Thoracic aorta (tissue), 2 donors: ENCODE data around the gene SIRT2. TPM values are rescaled to one million over a fixed set of nuclear protein-coding genes. Genes with fewer than 3 reads are reported as not detected.
"Not testable (repeated sequence)": the region's sequence is repeated elsewhere in the genome, so short reads cannot be mapped to it uniquely, and the experiment has no call there.

ENCODE experiments used
- ATAC-seq: fragments of 150-250 bp; one replicate; pipeline ENCODE4 v1.8.0; 2017; ENCODE audit warnings: low read depth; ENCODE audit not compliant: insufficient number of reproducible peaks, low FRiP score
- DNase-seq: peaks from one replicate; pipeline ENCODE4 v3.0.0-alpha.2; 2020; ENCODE audit warnings: low spot score
- H3K27ac ChIP-seq, 2 donors: fragments of 200-600 bp; sonication (generic); 1 replicate in 1 of 2; 2 replicates in 1 of 2; pipeline ENCODE4 v1.5.1; 2016; ENCODE audit warnings: mild to moderate bottlenecking in 2 of 2, moderate library complexity in 2 of 2
- H3K27me3 ChIP-seq: fragments of 200-600 bp; sonication (generic); replicated peaks from 2 replicates; pipeline ENCODE4 v1.6.0; 2016; ENCODE audit warnings: mild to moderate bottlenecking; ENCODE audit not compliant: insufficient read depth
- H3K36me3 ChIP-seq: fragments of 200-600 bp; sonication (generic); one replicate; pipeline ENCODE4 v1.5.1; 2016
- H3K4me1 ChIP-seq, 2 donors: fragments of 200-600 bp; sonication (generic); 1 replicate in 1 of 2; 2 replicates in 1 of 2; pipeline versions ENCODE4 v1.5.1 to v1.6.0; 2016; ENCODE audit warnings: low read depth in 2 of 2, mild to moderate bottlenecking in 1 of 2; ENCODE audit not compliant: control insufficient read depth in 1 of 2
- H3K4me3 ChIP-seq: fragments of 200-600 bp; sonication (generic); 2 replicates; pipeline ENCODE4 v1.5.1; 2016; ENCODE audit warnings: mild to moderate bottlenecking
- H3K9me3 ChIP-seq: fragments of 200-600 bp; sonication (generic); 2 replicates; pipeline ENCODE4 v1.5.1; 2016
- total RNA-seq, 2 donors: library from RNA; depleted of rRNA; stranded (reverse); fragments of >200 nt; gene quantifications; one replicate each; pipeline versions ENCODE4 v1.1.0 to v1.2.3, GENCODE V29; 2016
- TF ChIP-seq, protein P1 (sequence below): fragments of 200-600 bp; sonication (generic); IDR thresholded peaks from one replicate; pipeline ENCODE4 v1.5.1; 2019; ENCODE audit warnings: antibody characterized with exemption

Gene SIRT2
- total RNA-seq, 2 donors from 2014 or later = 42.8 to 68.4 TPM

GRCh38 chr19:38831142-38831605 lies 68.2 kb downstream of the SIRT2 start:
- DNase-seq = peak; percentile 34
- H3K9me3 ChIP-seq = no peaks in the 10 kb centered on the region
- H3K4me1 ChIP-seq = peaks cover 6 to 43% of the 10 kb centered on the region in 2 donors
- H3K4me3 ChIP-seq = peak overlapping the region; percentile 77
- H3K27me3 ChIP-seq = no peaks in the 10 kb centered on the region
- TF ChIP-seq, protein P1, sequence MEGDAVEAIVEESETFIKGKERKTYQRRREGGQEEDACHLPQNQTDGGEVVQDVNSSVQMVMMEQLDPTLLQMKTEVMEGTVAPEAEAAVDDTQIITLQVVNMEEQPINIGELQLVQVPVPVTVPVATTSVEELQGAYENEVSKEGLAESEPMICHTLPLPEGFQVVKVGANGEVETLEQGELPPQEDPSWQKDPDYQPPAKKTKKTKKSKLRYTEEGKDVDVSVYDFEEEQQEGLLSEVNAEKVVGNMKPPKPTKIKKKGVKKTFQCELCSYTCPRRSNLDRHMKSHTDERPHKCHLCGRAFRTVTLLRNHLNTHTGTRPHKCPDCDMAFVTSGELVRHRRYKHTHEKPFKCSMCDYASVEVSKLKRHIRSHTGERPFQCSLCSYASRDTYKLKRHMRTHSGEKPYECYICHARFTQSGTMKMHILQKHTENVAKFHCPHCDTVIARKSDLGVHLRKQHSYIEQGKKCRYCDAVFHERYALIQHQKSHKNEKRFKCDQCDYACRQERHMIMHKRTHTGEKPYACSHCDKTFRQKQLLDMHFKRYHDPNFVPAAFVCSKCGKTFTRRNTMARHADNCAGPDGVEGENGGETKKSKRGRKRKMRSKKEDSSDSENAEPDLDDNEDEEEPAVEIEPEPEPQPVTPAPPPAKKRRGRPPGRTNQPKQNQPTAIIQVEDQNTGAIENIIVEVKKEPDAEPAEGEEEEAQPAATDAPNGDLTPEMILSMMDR = no peak
- H3K27ac ChIP-seq = peak overlapping the region; percentile 70 to 91
- ATAC-seq = peak; percentile 33
- peaks cover 7% of the 10 kb centered on the region for H3K36me3 ChIP-seq

GRCh38 chr19:38830039-38830733 lies 69.2 kb downstream of the SIRT2 start:
- no peak for DNase-seq
- Histone ChIP-seq H3K9me3 (no peaks in the 10 kb centered on the region), H3K4me1 (peaks cover 6 to 33% of the 10 kb centered on the region in 2 donors), H3K27me3 (no peaks in the 10 kb centered on the region), H3K27ac (no peak overlapping the region), H3K36me3 (peaks cover 11% of the 10 kb centered on the region), H3K4me3 (no peak overlapping the region)
- ATAC-seq = no peak
- TF ChIP-seq, protein P1 = no peak

DNA sequence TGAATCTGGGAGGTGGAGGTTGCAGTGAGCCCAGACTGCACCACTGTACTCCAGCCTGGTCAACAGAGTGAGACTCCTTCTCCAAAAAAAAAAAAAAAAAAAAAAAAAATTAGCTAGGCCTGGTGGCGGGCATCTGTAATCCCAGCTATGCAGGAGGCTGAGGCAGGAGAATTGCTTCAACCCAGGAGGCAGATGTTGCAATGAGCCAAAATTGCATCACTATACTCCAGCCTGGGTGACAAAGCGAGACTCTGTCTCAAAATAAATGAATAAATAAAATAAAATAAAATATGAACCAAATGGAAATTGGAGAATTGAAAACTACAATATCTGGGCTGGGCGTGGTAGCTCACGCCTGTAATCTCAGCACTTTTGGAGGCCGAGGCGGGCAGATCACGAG lies 70.2 kb downstream of the SIRT2 start:
- ATAC-seq, H3K9me3 ChIP-seq, H3K4me3 ChIP-seq, H3K27me3 ChIP-seq, H3K27ac ChIP-seq, DNase-seq: not testable (repeated sequence)
- peaks cover 3 to 24% of the 10 kb centered on the region in 2 donors for H3K4me1 ChIP-seq
- H3K36me3 ChIP-seq = peaks cover 14% of the 10 kb centered on the region

Other genes starting within 250 kb of the SIRT2 start
- 1 to 10 TPM in 1 of 2 donors, under 1 TPM in 1; 0.81 to 2.1 TPM for gene CAPN12, start 155.1 kb downstream of the SIRT2 start, total RNA-seq
- gene LGALS7, start 126.1 kb downstream of the SIRT2 start, total RNA-seq = not detected
- 1 to 10 TPM in 1 of 2 donors, not detected in 1; 2.0 TPM for gene LGALS7B, start 110.4 kb downstream of the SIRT2 start, total RNA-seq
- 1 to 10 TPM in 1 of 2 donors, not detected in 1; 3.5 TPM for gene LGALS4, start 86.7 kb downstream of the SIRT2 start, total RNA-seq
- gene ECH1, start 67.8 kb downstream of the SIRT2 start, total RNA-seq = 10 to 100 TPM; 47.5 to 75.0 TPM
- 100 to 1,000 TPM; 153 to 167 TPM for gene HNRNPL, start 49.6 kb downstream of the SIRT2 start, total RNA-seq
- 1 to 10 TPM; 4.7 to 5.5 TPM for gene RINL, start 21.3 kb downstream of the SIRT2 start, total RNA-seq
- gene NFKBIB, start 351 bp upstream of the SIRT2 start, total RNA-seq = 10 to 100 TPM; 25.3 to 28.4 TPM
- not detected for gene CCER2, start 12.6 kb upstream of the SIRT2 start, total RNA-seq
- 10 to 100 TPM in 1 of 2 donors, 1 to 10 TPM in 1; 6.3 to 14.1 TPM for gene SARS2, start 31.1 kb upstream of the SIRT2 start, total RNA-seq
- gene MRPS12, start 31.3 kb upstream of the SIRT2 start, total RNA-seq = 10 to 100 TPM; 24.2 to 32.5 TPM
- 10 to 100 TPM; 29.6 to 31.7 TPM for gene FBXO17, start 76.1 kb upstream of the SIRT2 start, total RNA-seq
- 10 to 100 TPM in 1 of 2 donors, 1 to 10 TPM in 1; 1.5 to 37.6 TPM for gene FBXO27, start 132.9 kb upstream of the SIRT2 start, total RNA-seq
- gene ACP7, start 184.8 kb upstream of the SIRT2 start, total RNA-seq = not detected
- 1 to 10 TPM; 7.4 to 8.7 TPM for gene PAK4, start 226.2 kb upstream of the SIRT2 start, total RNA-seq